HL-60 (cell line): Measurements from ENCODE around the gene DBR1.

ENCODE experiments used
- CTCF ChIP-seq: IDR thresholded peaks from one replicate; pipeline ENCODE4 v1.5.1; 2011; ENCODE audit warnings: low read length, control low read depth, inconsistent platforms; ENCODE audit not compliant: insufficient read depth
- GABPA ChIP-seq: IDR thresholded peaks from 2 replicates; pipeline ENCODE4 v1.6.1; 2012; ENCODE audit warnings: low read depth
- POLR2AphosphoS5 ChIP-seq: IDR thresholded peaks from 2 replicates; pipeline ENCODE4 v1.6.1; 2012; ENCODE audit warnings: low read depth
- REST ChIP-seq: IDR thresholded peaks from 2 replicates; pipeline ENCODE4 v1.6.1; 2012; ENCODE audit warnings: low read depth; ENCODE audit not compliant: insufficient replicate concordance

GRCh38 chr3:138165061-138165460 is 9.7 kb downstream of the DBR1 start:
- TF ChIP-seq CTCF, result no peak
- TF ChIP-seq POLR2AphosphoS5, result no peak
- TF ChIP-seq REST, result no peak
- no peak for TF ChIP-seq GABPA
